Measurements from ENCODE around the gene SEPTIN1.
A peak's percentile ranks its signal among the peaks of the same experiment; 100 is the strongest.
"Not testable (repeated sequence)": the region's sequence is repeated elsewhere in the genome, so short reads cannot be mapped to it uniquely, and the experiment has no call there.

The SEPTIN1 gene

DNA sequence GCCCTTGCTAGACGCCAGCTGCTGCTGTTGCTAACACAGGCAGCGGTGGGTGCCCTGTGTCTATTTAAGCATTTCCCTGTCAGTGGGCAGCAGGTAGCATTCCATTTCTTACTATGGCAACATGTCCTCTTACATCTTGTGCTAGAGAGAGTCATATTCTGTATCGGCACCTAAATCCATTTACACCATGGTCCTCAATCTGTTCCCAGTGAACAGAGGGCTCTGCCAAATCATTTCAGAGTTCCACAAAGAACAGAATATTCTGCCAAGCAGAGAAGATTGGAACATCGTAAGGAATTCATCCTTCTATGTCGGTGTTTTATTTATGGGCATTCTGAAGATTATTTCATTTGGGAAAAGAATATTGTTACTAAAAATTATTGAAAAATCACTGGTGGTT, 43.6 kb downstream of the SEPTIN1 start:
- peaks cover 21% of the 10 kb centered on the region for H3K4me1 Mint-ChIP-seq

DNA sequence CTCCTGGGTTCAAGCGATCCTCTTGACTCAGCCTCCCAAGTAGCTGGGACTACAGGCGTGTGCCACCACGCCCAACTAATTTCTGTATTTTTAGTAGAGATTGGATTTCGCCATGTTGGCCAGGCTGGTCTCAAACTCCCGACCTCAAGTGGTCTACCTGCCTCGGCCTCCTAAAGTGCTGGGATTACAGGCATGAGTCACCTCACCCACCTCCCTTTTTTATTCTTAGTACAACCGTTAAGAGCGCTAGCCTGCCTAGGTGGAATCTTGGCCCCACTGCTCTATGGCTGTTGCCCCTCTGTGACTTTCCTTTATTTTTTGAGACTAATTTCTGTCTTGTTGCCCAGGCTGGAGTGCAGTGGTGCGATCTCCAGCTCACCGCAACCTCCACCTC, 44.4 kb downstream of the SEPTIN1 start:
- DNase-seq, CTCF ChIA-PET, H3K36me3 Mint-ChIP-seq, H3K9me3 Mint-ChIP-seq, H3K4me3 Mint-ChIP-seq, H3K27ac Mint-ChIP-seq, H3K27me3 Mint-ChIP-seq: not testable (repeated sequence)
- peaks cover 23% of the 10 kb centered on the region for H3K4me1 Mint-ChIP-seq

More for the DNA sequence above, 43.6 kb downstream of the SEPTIN1 start:
- CTCF ChIA-PET, H3K9me3 Mint-ChIP-seq, DNase-seq, H3K36me3 Mint-ChIP-seq, H3K27me3 Mint-ChIP-seq, H3K27ac Mint-ChIP-seq, H3K4me3 Mint-ChIP-seq: not testable (repeated sequence)

DNA sequence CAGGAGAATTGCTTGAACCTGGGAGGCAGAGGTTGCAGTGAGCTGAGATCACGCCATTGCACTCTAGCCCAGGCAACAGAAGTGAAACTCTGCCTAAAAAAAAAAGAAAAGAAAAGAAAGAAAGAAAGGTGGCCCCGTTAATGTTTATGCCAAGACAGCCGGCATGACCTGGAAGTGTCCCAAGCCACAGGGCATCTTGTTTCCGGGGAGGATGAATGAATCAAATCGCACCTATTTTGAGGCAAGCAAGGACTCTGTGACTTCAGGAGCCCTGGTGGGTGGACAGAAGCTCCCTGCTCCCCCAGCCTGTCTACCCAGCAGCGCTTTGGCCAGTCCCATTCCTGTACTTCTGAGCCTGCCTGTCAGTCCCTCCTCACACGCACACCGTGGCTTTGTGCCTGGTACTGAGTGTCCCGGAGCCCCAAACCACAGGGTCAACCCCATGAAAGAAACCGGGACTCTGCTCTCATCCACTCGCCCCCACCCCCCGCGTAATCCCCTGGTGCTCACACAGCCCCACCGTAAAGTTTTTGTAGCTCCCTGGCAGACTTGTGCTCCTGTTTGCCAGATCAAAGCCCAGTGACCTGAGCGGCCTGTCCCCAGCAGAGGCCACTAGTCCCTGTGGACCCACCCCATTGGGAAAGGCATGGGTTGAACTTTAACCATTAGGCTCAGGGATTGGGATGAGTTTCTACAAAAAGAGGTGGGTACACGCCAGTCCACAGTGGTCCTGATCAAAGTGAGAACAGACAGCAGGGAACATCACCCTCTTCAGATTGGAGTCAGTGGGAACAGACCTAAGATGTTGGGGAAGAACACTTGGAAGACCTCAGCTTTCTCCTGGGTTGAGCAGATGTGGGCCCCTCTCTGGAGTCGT, 46.5 kb downstream of the SEPTIN1 start:
- H3K36me3 Mint-ChIP-seq, result no peaks in the 10 kb centered on the region
- peak; percentile 56 for DNase-seq
- peaks cover 27% of the 10 kb centered on the region for H3K4me1 Mint-ChIP-seq
- peak overlapping the region; percentile 77 for H3K4me3 Mint-ChIP-seq
- no peaks in the 10 kb centered on the region for H3K27me3 Mint-ChIP-seq
- peak overlapping the region; percentile 93 for H3K27ac Mint-ChIP-seq
- CTCF ChIA-PET, result interaction anchor here (1.4 to 1.8 kb wide), 2 partner anchors 35 to 244 kb away, joined by 4 to 5 read pairs; partner anchors contain the start of genes TBC1D10B and TBX6
- H3K9me3 Mint-ChIP-seq, result no peaks in the 10 kb centered on the region

DNA sequence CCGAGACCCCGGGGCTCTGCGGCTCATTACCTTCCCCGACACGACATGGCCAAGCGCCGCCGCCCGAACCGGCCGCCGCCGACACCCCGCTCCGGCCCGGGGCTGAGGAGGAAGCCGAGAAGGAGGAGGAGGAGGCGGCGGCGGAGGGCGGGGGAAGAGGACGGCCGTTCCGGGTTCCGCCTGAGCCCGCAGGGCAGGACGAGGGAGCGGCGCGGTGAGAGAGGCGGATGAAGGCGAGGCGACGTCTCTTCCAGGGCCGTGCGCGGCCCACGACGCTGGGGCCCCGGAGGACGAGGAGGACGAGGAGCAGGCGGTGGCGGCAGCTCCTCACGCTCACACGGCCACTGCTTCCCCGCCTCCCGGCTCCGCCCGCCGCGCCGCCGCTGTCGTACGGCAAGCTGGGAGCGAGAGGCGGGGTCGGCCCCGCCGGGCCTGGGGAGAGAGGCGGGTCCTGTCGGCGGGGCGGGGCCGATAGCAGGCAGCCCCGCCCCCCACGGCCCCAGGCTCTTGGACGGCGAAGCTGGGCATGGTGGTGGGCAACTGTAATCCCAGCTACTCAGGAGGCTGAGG, 47.2 kb downstream of the SEPTIN1 start:
- not testable (repeated sequence) for H3K27me3 Mint-ChIP-seq, H3K9me3 Mint-ChIP-seq, H3K36me3 Mint-ChIP-seq
- peak; percentile 89 for DNase-seq
- CTCF ChIA-PET, result interaction anchor here (1.4 to 1.8 kb wide), 2 partner anchors 36 to 243 kb away, joined by 4 to 5 read pairs; partner anchors contain the start of genes TBC1D10B and TBX6
- Mint-ChIP-seq H3K4me3 (peak overlapping the region; percentile 77), H3K27ac (peak overlapping the region; percentile 93), H3K4me1 (peaks cover 26% of the 10 kb centered on the region)

DNA sequence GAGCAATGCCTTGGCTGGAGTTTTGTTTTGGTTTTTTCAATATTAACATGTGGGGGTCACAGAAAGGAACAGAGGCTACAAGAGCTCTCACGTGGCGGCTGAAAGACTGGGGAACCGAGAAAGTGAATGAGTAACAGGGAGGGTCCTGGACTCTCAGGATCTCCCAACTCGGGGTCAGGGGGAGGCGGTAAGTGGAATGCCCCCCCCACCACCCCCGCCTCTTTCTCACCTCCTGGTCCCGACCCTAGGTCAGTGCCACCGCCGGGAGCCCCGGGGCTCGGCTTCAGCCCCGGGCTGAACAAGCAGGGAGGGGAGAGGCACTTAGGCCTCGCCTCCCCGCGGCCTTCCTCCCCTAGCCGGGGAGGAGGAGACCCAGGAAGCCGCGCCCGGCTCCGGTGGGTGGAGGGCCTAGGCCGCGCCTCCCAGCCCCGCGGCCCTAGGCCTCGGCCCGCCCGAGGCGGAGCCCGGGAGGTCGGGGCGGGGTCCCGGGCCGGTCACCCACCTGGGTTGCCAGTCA, 47.8 kb downstream of the SEPTIN1 start:
- not testable (repeated sequence) for H3K9me3 Mint-ChIP-seq, H3K36me3 Mint-ChIP-seq, H3K27me3 Mint-ChIP-seq
- H3K4me1 Mint-ChIP-seq, result peaks cover 25% of the 10 kb centered on the region
- peak; percentile 92 for DNase-seq
- CTCF ChIA-PET, result interaction anchor here (1.4 to 1.8 kb wide), 2 partner anchors 36 to 243 kb away, joined by 4 to 5 read pairs; partner anchors contain the start of genes TBC1D10B and TBX6
- H3K27ac Mint-ChIP-seq, result peak overlapping the region; percentile 93
- H3K4me3 Mint-ChIP-seq, result peak overlapping the region; percentile 90
